Effector CD4-positive, alpha-beta T cell (primary cell): ENCODE measurements around the gene BRME1.
A peak's percentile ranks its signal among the peaks of the same experiment; 100 is the strongest.
"Not testable (repeated sequence)": the region's sequence is repeated elsewhere in the genome, so short reads cannot be mapped to it uniquely, and the experiment has no call there.

Source experiments
- DNase-seq: peaks from one replicate; pipeline ENCODE4 v3.0.0-alpha.2; 2020

Gene BRME1

GRCh38 chr19:13926010-13926409, 20.1 kb upstream of the BRME1 start:
- DNase-seq, result no peak

- DNase-seq, result no peak
Measured at GRCh38 chr19:13923194-13923987, 17.5 kb upstream of the BRME1 start.

- not testable (repeated sequence) for DNase-seq
Measured at GRCh38 chr19:13922118-13922517, 16.2 kb upstream of the BRME1 start.

GRCh38 chr19:13920940-13921747, 15.2 kb upstream of the BRME1 start:
- DNase-seq, result peak; percentile 20

- no peak for DNase-seq
Measured at GRCh38 chr19:13920524-13920923, 14.6 kb upstream of the BRME1 start.

GRCh38 chr19:13918726-13919411, 13.0 kb upstream of the BRME1 start:
- no peak for DNase-seq

GRCh38 chr19:13917888-13918406, 12.0 kb upstream of the BRME1 start:
- no peak for DNase-seq

- DNase-seq, result no peak
Measured at GRCh38 chr19:13914777-13915176, 8.9 kb upstream of the BRME1 start.

GRCh38 chr19:13913352-13913751, 7.4 kb upstream of the BRME1 start:
- no peak for DNase-seq

- DNase-seq, result no peak
Measured at GRCh38 chr19:13909430-13909829, 3.5 kb upstream of the BRME1 start.

- no peak for DNase-seq
Measured at GRCh38 chr19:13908674-13909073, 2.8 kb upstream of the BRME1 start.

- no peak for DNase-seq
Measured at GRCh38 chr19:13906910-13907309, 993 bp upstream of the BRME1 start.

GRCh38 chr19:13906521-13906904, 596 bp upstream of the BRME1 start:
- DNase-seq, result no peak

GRCh38 chr19:13902993-13903555, 2.8 kb downstream of the BRME1 start:
- DNase-seq, result no peak

GRCh38 chr19:13899912-13900584, 5.9 kb downstream of the BRME1 start:
- no peak for DNase-seq

- no peak for DNase-seq
Measured at GRCh38 chr19:13899393-13899792, 6.5 kb downstream of the BRME1 start.

- DNase-seq, result no peak
Measured at GRCh38 chr19:13896227-13896626, 9.7 kb downstream of the BRME1 start.

- DNase-seq, result no peak
Measured at GRCh38 chr19:13894552-13894951, 11.4 kb downstream of the BRME1 start.

GRCh38 chr19:13892870-13893269, 13.0 kb downstream of the BRME1 start:
- DNase-seq, result no peak

- DNase-seq, result no peak
Measured at GRCh38 chr19:13890136-13890535, 15.8 kb downstream of the BRME1 start.

- no peak for DNase-seq
Measured at GRCh38 chr19:13888281-13888680, 17.6 kb downstream of the BRME1 start.

- no peak for DNase-seq
Measured at GRCh38 chr19:13887517-13887916, 18.4 kb downstream of the BRME1 start.
